ENCODE results near the gene PATJ.

The PATJ gene

GRCh38 chr1:62198069-62198780 lies 455.9 kb downstream of the PATJ start:
- DNase-seq (ENCODE audit: low read depth) = no peak
- H3K4me3 ChIP-seq (ENCODE audit: low read depth, low read length) = no peak overlapping the region
- no peak for TF ChIP-seq CTCF (conservative IDR thresholded peaks at IDR 0.05; ENCODE audit: low read depth, low read length)

GRCh38 chr1:62198781-62199125 lies 456.5 kb downstream of the PATJ start:
- DNase-seq (ENCODE audit: low read depth) = peak; percentile 7
- no peak for TF ChIP-seq CTCF (conservative IDR thresholded peaks at IDR 0.05; ENCODE audit: low read depth, low read length)
- no peak overlapping the region for H3K4me3 ChIP-seq (ENCODE audit: low read depth, low read length)

GRCh38 chr1:62207187-62207586 lies 464.9 kb downstream of the PATJ start:
- no peak for TF ChIP-seq CTCF (conservative IDR thresholded peaks at IDR 0.05; ENCODE audit: low read depth, low read length)
- H3K4me3 ChIP-seq (ENCODE audit: low read depth, low read length) = no peak overlapping the region
- DNase-seq (ENCODE audit: low read depth) = no peak

- no peak for TF ChIP-seq CTCF (conservative IDR thresholded peaks at IDR 0.05; ENCODE audit: low read depth, low read length)
- DNase-seq (ENCODE audit: low read depth) = no peak
- H3K4me3 ChIP-seq (ENCODE audit: low read depth, low read length) = no peak overlapping the region
Observed at GRCh38 chr1:62208087-62208486, 465.8 kb downstream of the PATJ start.

- no peak overlapping the region for H3K4me3 ChIP-seq (ENCODE audit: low read depth, low read length)
- no peak for DNase-seq (ENCODE audit: low read depth)
- no peak for TF ChIP-seq CTCF (conservative IDR thresholded peaks at IDR 0.05; ENCODE audit: low read depth, low read length)
Observed at GRCh38 chr1:62208970-62209369, 466.7 kb downstream of the PATJ start.

- no peak overlapping the region for H3K4me3 ChIP-seq (ENCODE audit: low read depth, low read length)
- no peak for DNase-seq (ENCODE audit: low read depth)
- no peak for TF ChIP-seq CTCF (conservative IDR thresholded peaks at IDR 0.05; ENCODE audit: low read depth, low read length)
Observed at GRCh38 chr1:62209931-62210595, 467.8 kb downstream of the PATJ start.

GRCh38 chr1:62210960-62211359 lies 468.7 kb downstream of the PATJ start:
- H3K4me3 ChIP-seq (ENCODE audit: low read depth, low read length) = no peak overlapping the region
- no peak for TF ChIP-seq CTCF (conservative IDR thresholded peaks at IDR 0.05; ENCODE audit: low read depth, low read length)
- no peak for DNase-seq (ENCODE audit: low read depth)

Data from choroid plexus epithelial cell (primary cell).